ENCODE measurements around the gene CLDN9.

The CLDN9 gene

GRCh38 chr16:2968738-2969544, 43.8 kb upstream of the CLDN9 start, which contains the start of gene PAQR4:
Gene PAQR4 (plus strand): TSS chr16:2969348. CDS start chr16:2969675, 327 bp downstream.
- peak within 1 kb of the TSS; percentile 81 for H3K4me3 ChIP-seq (ENCODE audit: low read length)
- H3K27me3 ChIP-seq (replicated peaks; ENCODE audit: control insufficient read depth, insufficient read depth, low read length), result peaks cover 19% of the 10 kb centered on the region
- H3K36me3 ChIP-seq (ENCODE audit: control insufficient read depth, insufficient read depth, low read length, severe bottlenecking), result no peaks in the 10 kb centered on the region
- peaks cover 4% of the 10 kb centered on the region for H3K4me1 ChIP-seq (ENCODE audit: control insufficient read depth, insufficient read depth, low read length)
- H3K9me3 ChIP-seq (ENCODE audit: control insufficient read depth, low read length), result no peaks in the 10 kb centered on the region
- peak; percentile 93 for DNase-seq (ENCODE audit: low read depth)
- H3K9ac ChIP-seq (ENCODE audit: low read length), result peak within 1 kb of the TSS; percentile 62

- Histone ChIP-seq H3K4me3 (ENCODE audit: low read length) (peak overlapping the region; percentile 81), H3K4me1 (ENCODE audit: control insufficient read depth, insufficient read depth, low read length) (peaks cover 4% of the 10 kb centered on the region), H3K9ac (ENCODE audit: low read length) (peak overlapping the region; percentile 62), H3K9me3 (ENCODE audit: control insufficient read depth, low read length) (no peaks in the 10 kb centered on the region), H3K27me3 (replicated peaks; ENCODE audit: control insufficient read depth, insufficient read depth, low read length) (peaks cover 19% of the 10 kb centered on the region), H3K36me3 (ENCODE audit: control insufficient read depth, insufficient read depth, low read length, severe bottlenecking) (no peaks in the 10 kb centered on the region)
- DNase-seq (ENCODE audit: low read depth), result peak; percentile 59
Measured at GRCh38 chr16:2969545-2970521, 42.9 kb upstream of the CLDN9 start.

GRCh38 chr16:2970563-2970962, 42.2 kb upstream of the CLDN9 start:
- no peak overlapping the region for H3K9ac ChIP-seq (ENCODE audit: low read length)
- no peak for DNase-seq (ENCODE audit: low read depth)
- H3K27me3 ChIP-seq (replicated peaks; ENCODE audit: control insufficient read depth, insufficient read depth, low read length), result peaks cover 18% of the 10 kb centered on the region
- peaks cover 4% of the 10 kb centered on the region for H3K4me1 ChIP-seq (ENCODE audit: control insufficient read depth, insufficient read depth, low read length)
- peak overlapping the region; percentile 81 for H3K4me3 ChIP-seq (ENCODE audit: low read length)
- no peaks in the 10 kb centered on the region for H3K36me3 ChIP-seq (ENCODE audit: control insufficient read depth, insufficient read depth, low read length, severe bottlenecking)
- no peaks in the 10 kb centered on the region for H3K9me3 ChIP-seq (ENCODE audit: control insufficient read depth, low read length)

GRCh38 chr16:2971134-2971984, 41.4 kb upstream of the CLDN9 start:
- H3K9ac ChIP-seq (ENCODE audit: low read length), result no peak overlapping the region
- H3K4me3 ChIP-seq (ENCODE audit: low read length), result no peak overlapping the region
- no peaks in the 10 kb centered on the region for H3K36me3 ChIP-seq (ENCODE audit: control insufficient read depth, insufficient read depth, low read length, severe bottlenecking)
- peaks cover 4% of the 10 kb centered on the region for H3K4me1 ChIP-seq (ENCODE audit: control insufficient read depth, insufficient read depth, low read length)
- no peak for DNase-seq (ENCODE audit: low read depth)
- peaks cover 10% of the 10 kb centered on the region for H3K27me3 ChIP-seq (replicated peaks; ENCODE audit: control insufficient read depth, insufficient read depth, low read length)
- no peaks in the 10 kb centered on the region for H3K9me3 ChIP-seq (ENCODE audit: control insufficient read depth, low read length)

GRCh38 chr16:2971985-2972784, 40.5 kb upstream of the CLDN9 start:
- Histone ChIP-seq H3K9me3 (ENCODE audit: control insufficient read depth, low read length) (no peaks in the 10 kb centered on the region), H3K27me3 (replicated peaks; ENCODE audit: control insufficient read depth, insufficient read depth, low read length) (peaks cover 10% of the 10 kb centered on the region), H3K36me3 (ENCODE audit: control insufficient read depth, insufficient read depth, low read length, severe bottlenecking) (no peaks in the 10 kb centered on the region), H3K9ac (ENCODE audit: low read length) (no peak overlapping the region), H3K4me3 (ENCODE audit: low read length) (no peak overlapping the region), H3K4me1 (ENCODE audit: control insufficient read depth, insufficient read depth, low read length) (peaks cover 4% of the 10 kb centered on the region)
- DNase-seq (ENCODE audit: low read depth), result no peak

GRCh38 chr16:2973093-2973492, 39.6 kb upstream of the CLDN9 start:
- DNase-seq (ENCODE audit: low read depth), result no peak
- no peak overlapping the region for H3K9ac ChIP-seq (ENCODE audit: low read length)

GRCh38 chr16:2973605-2974318, 39.0 kb upstream of the CLDN9 start:
- Histone ChIP-seq H3K9me3 (ENCODE audit: control insufficient read depth, low read length) (no peaks in the 10 kb centered on the region), H3K36me3 (ENCODE audit: control insufficient read depth, insufficient read depth, low read length, severe bottlenecking) (no peaks in the 10 kb centered on the region), H3K4me3 (ENCODE audit: low read length) (no peak overlapping the region), H3K9ac (ENCODE audit: low read length) (no peak overlapping the region), H3K4me1 (ENCODE audit: control insufficient read depth, insufficient read depth, low read length) (peaks cover 4% of the 10 kb centered on the region), H3K27me3 (replicated peaks; ENCODE audit: control insufficient read depth, insufficient read depth, low read length) (no peaks in the 10 kb centered on the region)
- no peak for DNase-seq (ENCODE audit: low read depth)

More at GRCh38 chr16:2973093-2973492, 39.6 kb upstream of the CLDN9 start:
- H3K4me3 ChIP-seq (ENCODE audit: low read length), result no peak overlapping the region
- H3K27me3 ChIP-seq (replicated peaks; ENCODE audit: control insufficient read depth, insufficient read depth, low read length), result peaks cover 5% of the 10 kb centered on the region
- no peaks in the 10 kb centered on the region for H3K9me3 ChIP-seq (ENCODE audit: control insufficient read depth, low read length)
- peaks cover 4% of the 10 kb centered on the region for H3K4me1 ChIP-seq (ENCODE audit: control insufficient read depth, insufficient read depth, low read length)
- no peaks in the 10 kb centered on the region for H3K36me3 ChIP-seq (ENCODE audit: control insufficient read depth, insufficient read depth, low read length, severe bottlenecking)

GRCh38 chr16:2974319-2975056, 38.2 kb upstream of the CLDN9 start:
- Histone ChIP-seq H3K36me3 (ENCODE audit: control insufficient read depth, insufficient read depth, low read length, severe bottlenecking) (no peaks in the 10 kb centered on the region), H3K9me3 (ENCODE audit: control insufficient read depth, low read length) (no peaks in the 10 kb centered on the region), H3K27me3 (replicated peaks; ENCODE audit: control insufficient read depth, insufficient read depth, low read length) (no peaks in the 10 kb centered on the region), H3K4me1 (ENCODE audit: control insufficient read depth, insufficient read depth, low read length) (peaks cover 4% of the 10 kb centered on the region), H3K9ac (ENCODE audit: low read length) (no peak overlapping the region), H3K4me3 (ENCODE audit: low read length) (no peak overlapping the region)
- no peak for DNase-seq (ENCODE audit: low read depth)

GRCh38 chr16:2975161-2975795, 37.4 kb upstream of the CLDN9 start:
- Histone ChIP-seq H3K27me3 (replicated peaks; ENCODE audit: control insufficient read depth, insufficient read depth, low read length) (no peaks in the 10 kb centered on the region), H3K9ac (ENCODE audit: low read length) (no peak overlapping the region), H3K4me3 (ENCODE audit: low read length) (no peak overlapping the region), H3K4me1 (ENCODE audit: control insufficient read depth, insufficient read depth, low read length) (no peaks in the 10 kb centered on the region), H3K36me3 (ENCODE audit: control insufficient read depth, insufficient read depth, low read length, severe bottlenecking) (no peaks in the 10 kb centered on the region), H3K9me3 (ENCODE audit: control insufficient read depth, low read length) (no peaks in the 10 kb centered on the region)
- DNase-seq (ENCODE audit: low read depth), result no peak

Measured in adipocyte (in vitro differentiated cells).